Measurements from ENCODE around the gene VGLL1.

The VGLL1 gene

GRCh38 chrX:136529795-136530194 is 2.2 kb upstream of the VGLL1 start:
- no peaks in the 10 kb centered on the region for H3K4me1 ChIP-seq (ENCODE audit: control insufficient read depth, insufficient read depth, low read length)
- TF ChIP-seq PBX3 (CRISPR knock-in tag; IDR thresholded peaks at IDR 0.05) (no peak), ZNF341 (tag by site-specific recombination; IDR thresholded peaks at IDR 0.05; ENCODE audit: low read depth) (0 out of 2 replicates have a peak, but pooled peaks have one; percentile 24)
- H3K9me3 ChIP-seq (ENCODE audit: control insufficient read depth, insufficient read depth, low read depth, low read length) = no peaks in the 10 kb centered on the region
- no peak overlapping the region for H3K4me3 ChIP-seq (ENCODE audit: low read depth, low read length)
- POLR2A ChIA-PET = no interaction called here
- CTCF ChIA-PET = interaction anchor here (1.3 kb wide), 1 partner anchor 45 kb away, joined by 3 read pairs; no protein-coding TSS in a partner anchor
- no peaks in the 10 kb centered on the region for H3K36me3 ChIP-seq (ENCODE audit: control insufficient read depth in 2 of 2, insufficient read depth in 1 of 2, low read length in 2 of 2)
- H3K27ac ChIP-seq (ENCODE audit: extremely low read depth, low read depth, low read length) = no peak overlapping the region

DNA sequence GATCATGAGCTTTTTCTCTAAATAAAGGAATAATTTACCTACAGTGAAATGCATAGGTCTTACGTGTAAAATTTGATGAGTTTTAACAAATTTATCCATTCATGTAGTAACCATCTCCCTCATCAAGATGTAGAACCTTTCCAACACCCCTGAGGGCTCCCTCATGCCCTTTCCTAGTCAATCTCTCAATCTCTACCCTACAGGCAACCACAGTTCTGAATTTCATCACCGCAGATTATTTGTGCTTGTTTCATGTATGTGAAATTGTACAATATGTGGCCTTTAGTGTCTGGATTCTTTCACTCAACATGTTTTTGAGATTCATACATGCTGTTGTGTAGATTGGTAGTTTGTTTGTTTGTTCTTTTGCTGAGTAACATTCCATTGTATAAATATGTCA is 2.1 kb downstream of the VGLL1 start:
- H3K4me3 ChIP-seq (ENCODE audit: low read depth, low read length) = no peak overlapping the region
- H3K9me3 ChIP-seq (ENCODE audit: control insufficient read depth, insufficient read depth, low read depth, low read length) = no peaks in the 10 kb centered on the region
- TF ChIP-seq, protein P1, sequence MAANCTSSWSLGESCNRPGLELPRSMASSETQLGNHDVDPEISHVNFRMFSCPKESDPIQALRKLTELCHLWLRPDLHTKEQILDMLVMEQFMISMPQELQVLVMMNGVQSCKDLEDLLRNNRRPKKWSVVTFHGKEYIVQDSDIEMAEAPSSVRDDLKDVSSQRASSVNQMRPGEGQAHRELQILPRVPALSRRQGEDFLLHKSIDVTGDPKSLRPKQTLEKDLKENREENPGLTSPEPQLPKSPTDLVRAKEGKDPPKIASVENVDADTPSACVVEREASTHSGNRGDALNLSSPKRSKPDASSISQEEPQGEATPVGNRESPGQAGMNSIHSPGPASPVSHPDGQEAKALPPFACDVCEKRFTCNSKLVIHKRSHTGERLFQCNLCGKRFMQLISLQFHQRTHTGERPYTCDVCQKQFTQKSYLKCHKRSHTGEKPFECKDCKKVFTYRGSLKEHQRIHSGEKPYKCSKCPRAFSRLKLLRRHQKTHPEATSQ (tag by site-specific recombination; IDR thresholded peaks at IDR 0.05) = no peak
- TF ChIP-seq ZNF560 (tag by site-specific recombination; IDR thresholded peaks at IDR 0.05; ENCODE audit: borderline replicate concordance) (no peak), KLF16 (tag by site-specific recombination; IDR thresholded peaks at IDR 0.05) (no peak)
- H3K36me3 ChIP-seq (ENCODE audit: control insufficient read depth in 2 of 2, insufficient read depth in 1 of 2, low read length in 2 of 2) = no peaks in the 10 kb centered on the region
- POLR2A ChIA-PET = no interaction called here
- H3K4me1 ChIP-seq (ENCODE audit: control insufficient read depth, insufficient read depth, low read length) = no peaks in the 10 kb centered on the region
- H3K27ac ChIP-seq (ENCODE audit: extremely low read depth, low read depth, low read length) = no peak overlapping the region
- CTCF ChIA-PET = interaction anchor here (0.7 kb wide), 1 partner anchor 252 kb away, joined by 4 read pairs; no protein-coding TSS in a partner anchor

- POLR2A ChIA-PET = no interaction called here
- H3K4me1 ChIP-seq (ENCODE audit: control insufficient read depth, insufficient read depth, low read length) = peaks cover 9% of the 10 kb centered on the region
- H3K9me3 ChIP-seq (ENCODE audit: control insufficient read depth, insufficient read depth, low read depth, low read length) = no peaks in the 10 kb centered on the region
- H3K27ac ChIP-seq (ENCODE audit: extremely low read depth, low read depth, low read length) = no peak overlapping the region
- no peak for TF ChIP-seq ZBTB21 (tag by site-specific recombination; IDR thresholded peaks at IDR 0.05)
- TF ChIP-seq SP2 (tag by site-specific recombination; IDR thresholded peaks at IDR 0.05) = no peak
- no peak for TF ChIP-seq ZNF202 (tag by site-specific recombination; IDR thresholded peaks at IDR 0.05; ENCODE audit: borderline replicate concordance)
- TF ChIP-seq ZNF248 (tag by site-specific recombination; IDR thresholded peaks at IDR 0.05) = no peak
- no peak for TF ChIP-seq ZNF623 (tag by site-specific recombination; IDR thresholded peaks at IDR 0.05)
- TF ChIP-seq ZNF211 (tag by site-specific recombination; IDR thresholded peaks at IDR 0.05; ENCODE audit: low read depth) = no peak
- no peak for TF ChIP-seq PRDM4 (tag by site-specific recombination; IDR thresholded peaks at IDR 0.05)
- TF ChIP-seq ZNF670 (tag by site-specific recombination; IDR thresholded peaks at IDR 0.05; ENCODE audit: low read depth) = no peak
- TF ChIP-seq HOXD13 (CRISPR knock-in tag; IDR thresholded peaks at IDR 0.05; ENCODE audit: borderline replicate concordance) = no peak
- no peak for TF ChIP-seq GLI2 (tag by site-specific recombination; IDR thresholded peaks at IDR 0.05; ENCODE audit: borderline replicate concordance, low read depth)
- TF ChIP-seq ZNF692 (tag by site-specific recombination; IDR thresholded peaks at IDR 0.05) = no peak
- H3K4me3 ChIP-seq (ENCODE audit: low read depth, low read length) = no peak overlapping the region
- no peaks in the 10 kb centered on the region for H3K36me3 ChIP-seq (ENCODE audit: control insufficient read depth in 2 of 2, insufficient read depth in 1 of 2, low read length in 2 of 2)
- CTCF ChIA-PET = interaction anchor here (1.2 to 1.5 kb wide), 2 partner anchors 39 to 156 kb away, joined by 3 to 5 read pairs; no protein-coding TSS in a partner anchor
Measured at GRCh38 chrX:136538811-136539210, 6.8 kb downstream of the VGLL1 start.

All from HEK293 (cell line).